ENCODE data around the gene DMXL2.

The DMXL2 gene

DNA sequence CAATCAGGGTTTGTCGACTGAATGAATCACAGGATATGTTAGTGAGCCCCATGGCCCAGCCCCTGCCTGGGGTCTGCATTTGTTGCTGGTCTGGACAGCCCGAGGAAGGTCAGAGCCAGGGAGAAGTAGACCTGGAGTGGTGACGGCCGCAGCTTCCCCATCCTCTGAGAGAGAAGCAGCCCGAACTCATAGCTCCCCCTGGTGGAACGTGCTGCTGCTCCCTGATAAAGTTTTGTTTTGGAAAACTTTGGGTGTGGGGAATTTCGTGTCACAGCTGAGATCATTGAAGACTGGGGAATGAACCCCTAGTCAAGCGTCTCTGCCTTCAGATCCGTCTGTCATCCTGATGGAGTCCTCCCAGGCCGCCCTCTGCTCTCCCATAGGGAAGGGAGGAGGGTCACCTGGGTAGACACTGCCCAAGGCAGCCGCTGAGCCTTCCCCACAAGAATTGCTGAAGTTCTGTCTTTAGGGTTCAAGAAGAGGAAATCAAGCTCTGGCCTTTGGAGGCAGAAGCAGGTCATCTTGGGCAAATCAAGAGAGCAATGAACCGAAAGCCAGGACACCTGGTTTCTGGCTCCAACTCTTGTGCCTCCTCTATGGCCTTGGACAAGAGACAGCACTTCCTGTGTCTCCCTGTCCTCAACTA, 220.6 kb downstream of the DMXL2 start:
- no peak for DNase-seq

DNA sequence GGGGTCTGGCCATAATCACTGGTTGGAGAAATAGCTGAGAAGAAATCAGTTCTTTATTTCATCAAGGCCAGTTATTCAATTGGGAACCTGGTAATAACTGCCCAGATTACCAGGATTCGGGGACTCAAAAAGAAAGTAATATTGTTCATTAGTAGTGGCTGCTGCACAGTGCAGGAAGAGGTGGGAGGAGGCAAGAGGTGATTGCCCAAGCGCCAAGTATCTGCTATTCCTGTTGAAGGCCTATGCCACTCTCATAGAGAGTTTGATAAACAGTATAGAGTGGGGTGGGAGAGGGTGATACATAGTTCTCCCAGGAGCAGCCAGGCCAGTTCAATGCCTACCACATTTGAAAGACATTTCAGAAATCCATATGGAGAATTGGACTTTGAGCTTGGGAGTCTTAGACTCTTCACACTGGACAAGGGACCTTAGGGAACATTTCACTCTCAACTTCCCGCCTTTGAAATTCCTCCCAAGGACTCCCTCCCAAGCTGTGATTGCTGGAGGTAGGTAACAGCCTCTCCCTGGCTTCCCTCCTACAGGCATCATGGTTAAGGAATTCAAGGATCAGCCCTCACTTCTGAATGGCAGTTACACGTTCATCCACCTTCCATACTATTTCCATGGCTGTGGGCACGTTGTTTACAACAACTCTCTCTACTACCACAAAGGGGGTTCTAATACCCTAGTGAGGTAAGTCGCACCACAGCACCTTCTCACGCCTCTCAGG, 221.4 kb downstream of the DMXL2 start:
- no peak for DNase-seq

DNA sequence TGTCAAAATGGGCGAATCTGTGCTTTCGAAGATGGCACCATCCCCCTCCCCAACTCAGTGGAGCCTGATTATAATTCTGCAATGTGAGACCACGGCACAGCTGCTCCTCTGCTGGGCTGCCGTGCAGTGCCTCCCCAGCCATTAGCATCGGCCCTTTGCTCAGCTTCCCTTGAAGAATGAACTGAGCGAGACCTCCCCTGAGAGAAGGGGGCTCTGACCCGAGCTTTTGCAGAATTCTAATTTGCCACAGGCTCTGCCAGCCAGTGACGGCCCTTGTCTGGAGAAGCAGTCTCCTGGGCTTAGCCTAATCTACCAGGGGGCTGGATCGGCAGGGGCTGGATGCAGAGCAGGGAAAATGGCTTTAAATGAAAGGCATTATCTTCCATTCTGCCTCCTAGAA, 223.9 kb downstream of the DMXL2 start:
- DNase-seq: no peak
